Measurements from ENCODE around the gene GAS6.

DNA sequence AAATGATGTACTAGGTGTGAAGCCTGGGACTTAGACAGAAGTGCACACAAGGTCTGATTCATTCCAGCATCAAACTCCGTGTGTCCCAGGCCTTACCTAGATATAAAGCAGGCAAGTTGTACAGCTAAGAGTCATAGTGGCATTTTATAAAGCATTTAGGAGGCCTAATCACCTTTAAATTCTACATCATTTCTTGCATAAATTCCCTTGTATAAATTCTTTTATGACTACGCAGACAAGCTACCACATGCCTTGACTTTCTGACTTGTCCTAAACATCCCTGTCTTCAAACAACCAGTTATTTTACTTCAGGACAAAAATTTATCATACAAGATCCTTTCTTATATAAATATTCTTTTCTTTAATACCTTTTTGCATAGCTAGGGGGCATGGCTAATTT, 82.3 kb downstream of the GAS6 start:
- TF ChIP-seq, protein P1, sequence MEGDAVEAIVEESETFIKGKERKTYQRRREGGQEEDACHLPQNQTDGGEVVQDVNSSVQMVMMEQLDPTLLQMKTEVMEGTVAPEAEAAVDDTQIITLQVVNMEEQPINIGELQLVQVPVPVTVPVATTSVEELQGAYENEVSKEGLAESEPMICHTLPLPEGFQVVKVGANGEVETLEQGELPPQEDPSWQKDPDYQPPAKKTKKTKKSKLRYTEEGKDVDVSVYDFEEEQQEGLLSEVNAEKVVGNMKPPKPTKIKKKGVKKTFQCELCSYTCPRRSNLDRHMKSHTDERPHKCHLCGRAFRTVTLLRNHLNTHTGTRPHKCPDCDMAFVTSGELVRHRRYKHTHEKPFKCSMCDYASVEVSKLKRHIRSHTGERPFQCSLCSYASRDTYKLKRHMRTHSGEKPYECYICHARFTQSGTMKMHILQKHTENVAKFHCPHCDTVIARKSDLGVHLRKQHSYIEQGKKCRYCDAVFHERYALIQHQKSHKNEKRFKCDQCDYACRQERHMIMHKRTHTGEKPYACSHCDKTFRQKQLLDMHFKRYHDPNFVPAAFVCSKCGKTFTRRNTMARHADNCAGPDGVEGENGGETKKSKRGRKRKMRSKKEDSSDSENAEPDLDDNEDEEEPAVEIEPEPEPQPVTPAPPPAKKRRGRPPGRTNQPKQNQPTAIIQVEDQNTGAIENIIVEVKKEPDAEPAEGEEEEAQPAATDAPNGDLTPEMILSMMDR (IDR thresholded peaks at IDR 0.05; ENCODE audit: insufficient read depth, low read length, poor library complexity, severe bottlenecking), result no peak
- no peak for TF ChIP-seq EZH2phosphoT487 (conservative IDR thresholded peaks at IDR 0.05; ENCODE audit: low read length)

All from SU-DHL-6 (cell line).